K562 (cell line): ENCODE results near the gene DUS1L. TPM values are rescaled to one million over a fixed set of nuclear protein-coding genes. Genes with fewer than 3 reads are reported as not detected.

Experiments used
- CBFB ChIP-seq: sonication (generic); formaldehyde crosslinking; IDR thresholded peaks from 2 replicates; pipeline ENCODE4 v1.4.0; 2020; ENCODE audit warnings: mild to moderate bottlenecking, missing genetic modification reagents
- JUN ChIP-seq, 2 experiments: sonication (generic) in 1 of 2; formaldehyde crosslinking in 1 of 2; IDR thresholded peaks; 2 replicates each; pipeline versions ENCODE4 v1.6.1 to v1.8.0; 2012 to 2022; ENCODE audit warnings: borderline replicate concordance in 2 of 2, mild to moderate bottlenecking in 2 of 2, improper control_type of control experiment in 1 of 2, low read depth in 1 of 2, low read length in 1 of 2, missing genetic modification reagents in 1 of 2
- NCOA6 ChIP-seq: fragments of 450-650 bp; IDR thresholded peaks from 2 replicates; pipeline ENCODE4 v1.6.1; 2017; ENCODE audit warnings: mild to moderate bottlenecking
- NR2F6 ChIP-seq: fragments of 450-650 bp; formaldehyde crosslinking; IDR thresholded peaks from 2 replicates; pipeline ENCODE4 v1.4.0; 2020; ENCODE audit warnings: mild to moderate bottlenecking
- SMARCC2 ChIP-seq: fragments of 450-650 bp; IDR thresholded peaks from 2 replicates; pipeline ENCODE4 v1.6.1; 2017; ENCODE audit warnings: antibody characterized with exemption, moderate library complexity, mild to moderate bottlenecking, low read depth
- THRAP3 ChIP-seq: fragments of 450-650 bp; IDR thresholded peaks from 2 replicates; pipeline ENCODE4 v1.6.1; 2016; ENCODE audit warnings: mild to moderate bottlenecking, inconsistent platforms, borderline replicate concordance
- ZKSCAN8 ChIP-seq: fragments of 200-800 bp; sonication (Bioruptor generic); IDR thresholded peaks from 2 replicates; pipeline ENCODE4 v1.6.1; 2016; ENCODE audit warnings: missing genetic modification characterization, missing compliant biosample characterization
- polyA plus RNA-seq, 8 experiments: library from polyadenylated mRNA; depleted of rRNA in 4 of 8; stranded (reverse) in 5 of 8; unstranded in 3 of 8; fragments of >200 nt; fragmentation: Nextera tagmentation in 2 of 8; fragmentation: Illumina TruSeq in 1 of 8; extraction: Ambion mirVana in 2 of 8; extraction: Trizol in 1 of 8; gene quantifications; 2 replicates each; pipeline versions ENCODE4 v1.2.1 to v1.2.3, GENCODE V29; 2011 to 2014; ENCODE audit warnings: inconsistent platforms in 1 of 8, missing spikeins in 1 of 8
- total RNA-seq, 7 experiments: library from RNA; depleted of rRNA in 6 of 7; stranded (reverse); fragments of >200 nt in 6 of 7; fragmentation: Illumina TruSeq in 2 of 7; extraction: Trizol in 2 of 7; gene quantifications; 2 replicates each; pipeline versions ENCODE4 v1.2.1 to v1.2.3, GENCODE V29; 2011 to 2021; ENCODE audit warnings: low replicate concordance in 1 of 7
- TF ChIP-seq, protein P1 (sequence below): sonication (generic); formaldehyde crosslinking; IDR thresholded peaks from 2 replicates; pipeline ENCODE4 v1.4.0; 2020; ENCODE audit warnings: mild to moderate bottlenecking, missing genetic modification reagents

DUS1L gene
- total and polyA plus RNA-seq, 9 of the 15 experiments (the other 6 are each of a cell fraction or from before 2014, with no cell fraction given): 7.8 to 210 (median 83.9) TPM

DNA sequence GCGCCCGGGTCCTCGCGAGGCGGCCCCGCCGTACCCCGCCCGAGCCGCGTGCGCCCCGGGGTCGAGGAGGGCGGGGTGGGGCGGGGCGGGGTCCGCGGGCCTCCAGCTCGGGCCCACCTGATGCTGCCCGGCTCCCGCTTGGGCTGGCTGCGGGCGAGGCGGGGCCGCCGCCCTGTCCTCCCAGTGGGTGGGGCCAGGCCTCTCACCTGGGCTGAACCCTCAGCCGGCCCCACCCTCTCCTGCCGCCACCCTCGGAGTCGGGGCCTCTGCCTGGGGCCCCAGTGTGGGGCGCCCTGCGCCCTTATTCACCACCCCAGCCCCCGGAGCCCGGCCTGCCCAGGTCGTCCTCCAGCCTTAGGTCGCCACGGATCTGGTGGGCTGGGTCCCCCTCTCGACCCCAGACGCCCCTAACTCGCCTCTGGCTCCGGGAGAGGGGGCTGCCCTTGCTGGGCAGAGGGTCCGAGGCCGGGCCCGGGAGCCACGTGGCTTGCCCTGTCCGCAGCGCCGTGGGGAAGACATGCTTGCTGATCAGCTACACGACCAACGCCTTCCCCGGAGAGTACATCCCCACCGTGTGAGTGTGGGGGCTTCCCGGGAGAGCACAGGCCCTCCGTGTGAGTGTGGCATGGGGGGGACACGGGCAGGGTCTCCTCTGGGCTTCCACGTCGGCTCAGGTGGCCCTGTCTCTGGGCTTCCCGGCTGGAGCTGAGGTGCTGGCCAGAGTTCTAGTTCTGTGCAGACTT, 33.5 kb downstream of the DUS1L start (continued):
- TF ChIP-seq, protein P1, sequence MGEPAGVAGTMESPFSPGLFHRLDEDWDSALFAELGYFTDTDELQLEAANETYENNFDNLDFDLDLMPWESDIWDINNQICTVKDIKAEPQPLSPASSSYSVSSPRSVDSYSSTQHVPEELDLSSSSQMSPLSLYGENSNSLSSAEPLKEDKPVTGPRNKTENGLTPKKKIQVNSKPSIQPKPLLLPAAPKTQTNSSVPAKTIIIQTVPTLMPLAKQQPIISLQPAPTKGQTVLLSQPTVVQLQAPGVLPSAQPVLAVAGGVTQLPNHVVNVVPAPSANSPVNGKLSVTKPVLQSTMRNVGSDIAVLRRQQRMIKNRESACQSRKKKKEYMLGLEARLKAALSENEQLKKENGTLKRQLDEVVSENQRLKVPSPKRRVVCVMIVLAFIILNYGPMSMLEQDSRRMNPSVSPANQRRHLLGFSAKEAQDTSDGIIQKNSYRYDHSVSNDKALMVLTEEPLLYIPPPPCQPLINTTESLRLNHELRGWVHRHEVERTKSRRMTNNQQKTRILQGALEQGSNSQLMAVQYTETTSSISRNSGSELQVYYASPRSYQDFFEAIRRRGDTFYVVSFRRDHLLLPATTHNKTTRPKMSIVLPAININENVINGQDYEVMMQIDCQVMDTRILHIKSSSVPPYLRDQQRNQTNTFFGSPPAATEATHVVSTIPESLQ: 0 out of 2 replicates have a peak, but pooled peaks have one; percentile 44
- 0 out of 2 replicates have a peak, but pooled peaks have one; percentile 36 for TF ChIP-seq SMARCC2
- 0 out of 2 replicates have a peak, but pooled peaks have one; percentile 32 for TF ChIP-seq CBFB (CRISPR knock-in tag)
- no peak for TF ChIP-seq ZKSCAN8
- TF ChIP-seq NR2F6 (CRISPR knock-in tag): no peak
- TF ChIP-seq JUN (IDR thresholded peaks at IDR 0.05; ENCODE audit: borderline replicate concordance, low read depth, low read length): no peak
- TF ChIP-seq JUN (CRISPR knock-in tag; IDR thresholded peaks at IDR 0.05; ENCODE audit: borderline replicate concordance): no peak
- TF ChIP-seq NCOA6: no peak
- no peak for TF ChIP-seq THRAP3
- TF ChIP-seq, all 486 proteins: peak for 80
